DMS53 treated with DMSO at 0.1 percent for 48 hours (cell line): ENCODE data around the gene ARHGEF28.

Source experiments
- DNase-seq: peaks from one replicate; lab custom pipeline; 2025; ENCODE audit not compliant: unreplicated experiment; lab: John Stamatoyannopoulos, UW

ARHGEF28 gene

GRCh38 chr5:73922875-73923557 is 297.0 kb downstream of the ARHGEF28 start:
- DNase-seq = no peak

GRCh38 chr5:73928476-73929070 is 302.6 kb downstream of the ARHGEF28 start:
- no peak for DNase-seq

- no peak for DNase-seq
Measured at GRCh38 chr5:73935719-73936118, 309.7 kb downstream of the ARHGEF28 start.

GRCh38 chr5:73938280-73938937 is 312.4 kb downstream of the ARHGEF28 start:
- no peak for DNase-seq

- DNase-seq = no peak
Measured at GRCh38 chr5:73938938-73939320, 312.9 kb downstream of the ARHGEF28 start.

- DNase-seq = no peak
Measured at GRCh38 chr5:73939557-73939956, 313.6 kb downstream of the ARHGEF28 start.

GRCh38 chr5:73940026-73940425 is 314.0 kb downstream of the ARHGEF28 start:
- DNase-seq = no peak

- DNase-seq = no peak
Measured at GRCh38 chr5:73940801-73941200, 314.8 kb downstream of the ARHGEF28 start.

GRCh38 chr5:73942783-73943182 is 316.8 kb downstream of the ARHGEF28 start:
- DNase-seq = no peak

- DNase-seq = no peak
Measured at GRCh38 chr5:73943397-73943796, 317.4 kb downstream of the ARHGEF28 start.

GRCh38 chr5:73944581-73944980 is 318.6 kb downstream of the ARHGEF28 start:
- no peak for DNase-seq

- no peak for DNase-seq
Measured at GRCh38 chr5:73945505-73945904, 319.5 kb downstream of the ARHGEF28 start.

GRCh38 chr5:73946278-73946677 is 320.3 kb downstream of the ARHGEF28 start:
- DNase-seq = no peak

GRCh38 chr5:73946919-73947602 is 321.1 kb downstream of the ARHGEF28 start:
- DNase-seq = no peak

GRCh38 chr5:73947906-73948640 is 322.1 kb downstream of the ARHGEF28 start:
- no peak for DNase-seq

GRCh38 chr5:73948720-73949119 is 322.7 kb downstream of the ARHGEF28 start:
- DNase-seq = no peak

GRCh38 chr5:73950441-73950873 is 324.5 kb downstream of the ARHGEF28 start:
- no peak for DNase-seq

GRCh38 chr5:73950912-73951430 is 325.0 kb downstream of the ARHGEF28 start:
- DNase-seq = no peak

GRCh38 chr5:73952872-73953271 is 326.9 kb downstream of the ARHGEF28 start:
- no peak for DNase-seq

GRCh38 chr5:73954381-73954780 is 328.4 kb downstream of the ARHGEF28 start:
- no peak for DNase-seq
